Endometrial microvascular endothelial cells (primary cell): ENCODE results near the gene MYOZ2. TPM values are rescaled to one million over a fixed set of nuclear protein-coding genes. Genes with fewer than 3 reads are reported as not detected.

Experiments used
- in situ Hi-C: cut with HindIII; loops from 2 replicates; pipeline ENCODE4 v1.10.0; 2017; ENCODE audit warnings: low sequenced_read_pairs, low pct_unique_long_range_greater_than_20kb; ENCODE audit errors: inconsistent ontology term
- total RNA-seq: library from RNA; depleted of rRNA; stranded (reverse); fragments of >200 nt; gene quantifications from one replicate; pipeline ENCODE4 v1.2.3, GENCODE V29; 2015; ENCODE audit errors: inconsistent ontology term

The MYOZ2 gene
- 0.19 TPM for total RNA-seq

DNA sequence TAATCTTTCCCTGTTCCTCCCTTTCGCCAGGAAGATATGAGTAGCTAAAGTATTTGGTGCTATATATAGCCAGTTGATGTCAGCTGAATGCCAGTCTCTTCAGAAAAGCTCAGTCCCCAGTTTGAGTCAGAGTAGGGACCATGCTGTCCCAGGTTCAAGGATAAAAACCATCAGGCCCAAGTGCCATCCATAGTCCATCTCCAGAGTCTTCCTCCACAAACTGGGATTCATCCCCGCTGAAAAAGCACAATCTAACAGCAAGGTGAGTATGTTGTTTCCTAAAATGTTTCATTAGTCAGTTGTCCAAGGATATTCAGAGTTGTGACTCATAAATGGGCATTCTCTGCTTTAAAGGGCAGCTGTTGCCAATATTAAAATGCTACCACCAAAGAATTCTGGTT, at the start of gene MYOZ2:
Gene MYOZ2, plus strand, starts transcription at position 112 of the 401 bp plus-strand sequence. CDS start 694 bp downstream, outside the sequence.
- in situ Hi-C loops, result no loop called here

DNA sequence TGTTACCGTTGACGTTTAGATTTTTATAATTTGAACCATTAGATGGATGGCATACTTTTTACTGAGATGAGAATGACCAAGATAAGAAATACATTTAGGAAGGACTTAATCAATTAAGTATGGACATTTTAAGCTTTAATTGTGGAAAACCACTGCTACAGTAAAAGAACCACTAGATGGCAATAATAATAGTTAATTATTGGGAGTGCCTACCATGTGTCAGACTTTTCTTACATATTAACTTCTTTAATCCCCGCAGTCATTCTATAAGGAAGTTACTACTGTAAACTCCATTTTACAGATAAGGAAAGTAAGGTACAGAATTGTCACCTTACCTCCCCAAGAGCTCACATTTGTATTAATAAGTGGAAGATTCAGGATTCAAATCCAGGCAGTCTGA, 48.5 kb upstream of the MYOZ2 start:
- in situ Hi-C loops, result no loop called here

DNA sequence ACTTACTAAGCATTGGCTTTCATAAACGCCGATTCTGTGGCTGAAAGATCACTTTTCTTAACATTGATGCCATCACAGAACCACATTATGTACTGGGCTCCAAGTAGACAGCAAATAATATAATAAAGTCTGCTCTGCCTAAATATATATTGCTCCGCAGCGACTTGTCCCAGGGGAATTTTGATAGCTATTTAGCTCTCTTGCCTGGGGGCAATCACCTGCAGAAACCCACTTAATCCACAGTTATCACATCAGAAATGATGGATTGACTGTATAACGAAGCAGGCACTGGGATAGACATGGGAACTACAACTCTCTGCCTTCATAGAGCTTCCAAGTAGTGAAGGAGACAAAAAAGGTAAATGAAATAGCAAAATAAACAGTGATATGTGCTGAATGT, 48.0 kb upstream of the MYOZ2 start:
- in situ Hi-C loops, result no loop called here

DNA sequence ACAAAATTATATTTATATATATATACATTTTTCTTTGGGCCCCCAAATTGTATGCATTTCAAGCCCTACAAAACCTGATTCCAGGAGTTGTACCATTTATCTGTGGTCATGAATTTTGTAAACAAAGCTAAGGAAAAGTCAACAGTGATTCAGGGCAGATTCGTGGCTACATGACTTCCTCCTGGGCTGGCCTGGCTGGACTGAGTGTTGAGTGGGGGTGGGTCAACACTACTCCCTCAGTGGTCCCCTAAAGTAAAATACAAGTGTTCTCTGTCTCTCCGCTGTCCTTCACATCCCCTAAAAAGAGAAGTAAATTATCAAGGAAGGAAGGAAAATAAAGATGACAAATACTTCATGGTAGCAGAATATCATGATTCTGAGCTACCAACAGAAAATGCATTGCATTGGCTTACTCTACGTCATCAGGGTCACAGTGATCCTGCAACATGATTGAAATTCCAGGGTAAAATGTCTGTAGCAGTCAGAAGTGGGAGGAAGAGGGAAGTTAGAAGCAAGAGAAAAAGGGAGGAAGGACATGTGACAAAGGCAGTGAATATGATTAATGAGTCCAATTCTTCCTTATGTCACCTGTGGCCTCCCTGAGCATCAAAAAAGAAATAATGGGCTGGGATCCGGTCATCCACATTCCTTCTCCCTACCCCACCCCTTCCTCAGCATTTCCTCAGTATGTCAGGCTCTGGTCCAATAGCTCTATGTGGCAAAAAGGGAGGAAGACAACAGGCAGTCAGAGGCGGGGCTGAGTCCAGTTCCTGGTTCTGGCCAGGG, 42.4 kb upstream of the MYOZ2 start:
- in situ Hi-C loops, result no loop called here

DNA sequence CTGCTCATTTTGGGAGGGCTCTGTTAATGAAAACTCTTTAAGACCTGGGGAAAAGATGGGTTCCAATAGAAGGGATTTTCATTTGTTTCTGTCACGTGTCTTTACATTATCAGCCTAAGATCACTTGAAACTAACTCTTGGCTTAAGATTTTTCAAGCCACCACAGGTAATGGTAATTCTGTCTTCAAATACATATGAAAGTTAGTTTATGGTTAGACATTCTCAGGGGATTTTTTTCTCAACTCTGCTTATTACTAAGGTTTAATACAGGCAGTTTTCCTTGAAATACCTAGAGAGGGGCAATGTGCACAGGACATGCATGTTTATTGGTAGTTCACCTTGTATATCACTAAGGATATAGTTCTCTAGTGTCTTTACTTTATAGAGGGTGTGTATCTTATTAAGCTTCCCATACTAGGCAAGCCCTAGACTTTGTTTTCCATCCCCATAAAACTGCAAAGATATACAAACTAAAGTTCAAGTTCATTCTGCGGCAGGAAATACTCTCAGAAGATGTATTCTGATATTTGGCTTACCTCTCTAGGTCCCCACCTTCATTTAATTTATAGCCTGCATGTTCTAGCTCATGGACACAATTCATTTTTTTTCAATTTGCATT, 38.2 kb upstream of the MYOZ2 start:
- in situ Hi-C loops, result no loop called here

DNA sequence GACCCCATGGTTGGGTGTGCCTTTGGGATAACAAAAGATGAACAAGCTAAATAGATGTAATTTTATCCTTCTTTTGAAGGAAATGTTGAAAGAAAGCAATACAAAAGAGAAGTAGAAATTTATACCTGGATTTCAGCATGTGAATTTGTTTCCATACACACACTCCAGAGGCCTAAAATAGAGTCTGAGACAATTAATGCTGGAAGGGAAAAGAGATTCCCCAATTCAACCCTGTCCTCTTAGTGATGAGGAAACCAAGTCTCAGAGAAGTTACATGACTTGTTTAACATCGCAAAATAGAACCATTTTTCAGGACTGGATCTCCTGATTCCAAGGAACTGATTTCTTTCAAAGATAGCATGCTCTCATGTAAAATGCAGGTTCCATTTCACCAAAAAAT, 37.3 kb upstream of the MYOZ2 start:
- in situ Hi-C loops, result no loop called here

DNA sequence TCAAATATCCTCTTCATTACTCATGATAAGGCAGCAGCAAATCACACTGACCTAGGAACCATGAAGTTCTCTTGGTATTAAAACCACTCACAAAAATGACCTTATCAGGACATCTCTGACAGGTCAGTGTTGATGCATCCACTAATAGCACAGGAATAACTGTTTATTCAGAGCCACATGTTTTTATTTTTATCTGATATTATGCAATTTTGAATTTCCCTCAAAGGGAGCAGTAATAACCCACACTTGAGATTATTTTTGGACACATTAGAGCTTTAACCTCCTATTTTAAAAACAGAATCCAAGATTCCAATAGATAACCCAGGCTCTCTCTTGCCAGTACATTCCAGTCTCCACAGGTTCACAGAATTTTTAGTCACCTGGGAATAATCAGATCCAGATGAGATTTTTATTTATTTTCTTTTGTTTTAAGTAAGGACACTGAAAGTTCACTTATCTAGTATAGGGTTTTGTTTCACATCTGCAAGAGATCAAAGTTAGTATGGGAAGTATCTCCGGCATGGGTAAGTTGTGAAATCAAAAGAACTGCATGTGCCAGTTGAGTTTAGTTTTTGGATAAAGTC, 36.3 kb upstream of the MYOZ2 start:
- in situ Hi-C loops, result no loop called here

DNA sequence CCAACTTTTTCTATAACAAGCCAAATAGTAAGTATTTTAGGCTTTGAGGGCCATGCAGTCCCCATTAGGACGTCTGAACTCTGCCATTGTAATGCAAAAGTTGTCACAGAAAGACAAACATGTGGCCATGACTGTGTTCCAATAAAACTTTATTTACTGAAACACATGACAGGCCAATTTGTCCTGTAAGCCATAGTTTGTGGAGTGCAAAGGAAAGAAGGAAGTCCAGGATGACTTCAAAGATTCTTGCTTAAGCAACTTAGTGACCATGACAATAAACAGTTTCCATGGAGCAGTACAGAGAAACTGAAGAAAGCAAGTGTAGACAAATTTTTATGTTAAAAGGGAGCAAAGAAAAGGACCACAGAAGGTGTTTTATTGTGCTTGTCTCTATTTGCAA, 35.0 kb upstream of the MYOZ2 start:
- in situ Hi-C loops, result no loop called here

DNA sequence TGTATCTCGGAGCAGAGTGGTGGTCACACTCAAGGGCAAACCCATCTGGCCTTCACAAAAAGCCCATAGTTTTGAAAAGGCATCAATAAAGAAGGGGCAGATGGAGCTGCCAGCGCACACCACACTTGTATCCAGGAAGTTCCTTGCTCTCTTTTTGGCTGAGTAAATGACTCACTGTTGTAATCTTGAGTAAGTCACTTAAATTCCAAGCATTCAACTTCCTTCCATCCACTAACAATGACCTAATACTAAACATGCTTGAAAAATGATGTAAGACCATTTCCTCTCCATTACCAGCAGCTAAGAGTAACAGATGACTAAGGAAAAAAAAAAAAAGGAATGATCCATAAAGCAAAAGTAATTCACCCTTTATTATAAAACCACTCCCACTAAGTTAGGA, 32.4 kb upstream of the MYOZ2 start:
- in situ Hi-C loops, result no loop called here

DNA sequence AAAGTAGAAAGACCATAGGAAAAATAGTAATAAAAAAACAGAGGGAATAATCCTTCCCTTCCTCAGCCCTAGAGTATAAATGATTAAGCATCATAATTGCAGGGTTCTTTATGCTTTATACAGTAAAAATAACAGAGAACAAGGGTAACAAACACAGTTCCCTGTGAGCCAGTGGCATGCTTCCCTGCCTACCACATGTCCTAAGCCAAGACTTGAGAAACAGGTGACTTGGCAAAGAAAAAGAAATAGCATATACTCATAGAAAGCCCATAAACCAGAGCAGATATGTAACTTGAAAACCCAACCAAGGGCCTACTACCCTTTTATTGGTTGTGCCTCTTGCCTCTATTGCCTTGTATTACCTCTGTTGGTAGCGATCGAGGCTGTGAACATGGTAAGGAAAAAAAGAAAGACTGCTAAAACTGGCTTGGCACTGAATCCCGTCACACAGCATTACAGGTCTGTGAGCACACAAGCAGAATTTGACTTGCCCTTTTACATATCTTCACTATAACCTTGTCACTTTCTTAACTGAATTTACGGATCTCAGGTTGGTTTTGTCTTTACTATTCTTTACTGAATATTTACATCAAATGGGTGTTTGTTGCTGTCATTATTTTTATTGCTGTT, 30.9 kb upstream of the MYOZ2 start:
- in situ Hi-C loops, result no loop called here

DNA sequence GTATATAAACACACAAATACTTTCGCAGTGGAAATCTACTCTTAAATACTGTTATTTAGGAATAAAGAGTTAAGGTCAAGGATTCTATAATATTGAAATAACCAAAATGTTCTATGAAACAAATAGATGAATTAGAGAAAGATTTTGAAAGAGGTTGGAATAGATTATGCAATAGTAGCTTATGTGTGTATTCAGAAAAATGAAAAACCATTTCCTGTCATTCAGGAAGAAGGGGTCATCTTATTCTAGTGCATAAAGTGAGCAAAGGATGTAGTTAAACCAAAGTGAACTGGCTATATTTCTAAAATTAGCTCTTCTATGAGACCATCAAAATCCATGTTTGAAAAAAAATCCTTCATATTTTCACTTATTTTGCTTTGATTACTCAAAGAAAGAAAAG, 30.0 kb upstream of the MYOZ2 start:
- in situ Hi-C loops, result no loop called here

DNA sequence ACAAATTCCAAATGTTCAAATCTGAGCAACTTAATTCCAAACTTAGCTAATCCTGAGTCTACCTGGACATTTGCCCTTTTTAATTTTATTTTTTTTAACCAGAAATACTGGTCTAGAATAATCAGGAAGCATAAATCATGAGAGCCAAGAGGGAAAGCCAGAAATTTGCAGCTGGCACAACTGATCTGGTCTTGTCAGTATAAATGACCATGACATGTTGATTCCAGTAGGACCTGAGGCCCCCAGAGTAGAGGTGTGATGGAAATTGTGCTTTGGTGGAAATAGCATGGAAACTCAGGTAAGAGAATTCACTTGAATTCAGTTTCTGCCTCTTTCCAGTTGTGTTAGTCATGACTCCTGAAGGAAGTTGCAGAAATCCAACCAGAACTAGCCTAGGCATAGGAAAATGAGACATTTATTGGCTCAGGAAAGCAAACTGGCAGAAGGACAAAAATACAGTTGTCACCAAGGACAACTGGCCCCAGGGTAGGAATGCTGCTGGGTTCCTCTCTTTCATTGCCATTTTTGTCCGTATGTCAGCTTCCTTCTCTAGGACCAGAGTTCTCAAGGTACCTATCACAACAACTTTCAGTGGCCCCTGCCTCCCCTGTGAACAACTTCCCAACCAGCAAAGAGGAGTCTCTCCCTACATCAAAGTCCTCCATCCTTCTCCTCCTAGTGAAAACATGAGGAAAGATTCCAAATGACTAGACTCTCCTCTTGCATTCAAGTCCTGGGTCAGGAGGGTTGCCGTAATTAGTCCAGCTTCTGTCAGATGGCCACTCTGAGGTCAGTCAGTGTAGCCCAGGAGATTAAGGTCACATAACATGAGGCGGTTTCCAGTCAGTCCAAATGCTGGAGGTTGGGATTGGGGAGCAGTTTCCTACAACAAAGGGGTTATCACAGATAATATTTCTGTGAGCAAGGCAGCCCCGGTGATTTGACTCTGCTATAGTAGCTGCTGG, 29.3 kb upstream of the MYOZ2 start:
- in situ Hi-C loops, result no loop called here

DNA sequence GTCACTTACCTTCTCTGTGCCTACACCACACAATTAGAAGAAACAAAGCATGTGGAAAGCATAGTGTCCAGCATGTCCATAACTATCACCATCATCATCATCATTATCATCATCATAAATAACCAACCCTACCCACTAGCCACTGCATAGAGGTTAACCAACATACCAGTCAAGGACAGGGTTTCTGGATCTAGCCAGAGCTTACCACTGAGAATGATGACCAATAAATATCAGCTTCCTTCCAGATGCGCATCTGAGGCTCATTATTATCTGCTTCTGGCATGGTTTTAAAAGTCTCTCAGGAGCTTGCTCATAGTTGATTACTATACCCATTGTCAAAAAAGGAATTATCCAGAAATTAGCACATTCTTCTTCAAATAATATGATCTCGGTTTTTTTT, 25.5 kb upstream of the MYOZ2 start:
- in situ Hi-C loops, result no loop called here

DNA sequence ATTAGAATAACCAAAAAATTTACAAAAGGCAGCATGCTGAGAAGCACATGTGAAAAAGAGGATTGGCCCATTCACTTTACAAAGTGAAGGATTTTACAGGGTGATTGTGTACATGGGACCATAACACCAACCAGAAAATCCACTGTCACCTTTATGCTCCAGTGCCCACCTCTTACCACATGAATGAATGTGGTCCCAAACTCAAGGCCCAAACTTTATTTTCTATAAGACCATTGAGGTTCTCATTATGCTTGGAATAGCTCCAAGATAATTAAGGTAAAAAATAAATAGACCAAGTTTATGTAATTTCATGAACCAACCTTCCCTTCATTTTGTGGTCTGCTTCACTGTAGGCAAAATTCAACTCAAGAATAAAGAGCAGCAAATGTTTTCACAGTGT, 24.3 kb upstream of the MYOZ2 start:
- in situ Hi-C loops, result no loop called here

DNA sequence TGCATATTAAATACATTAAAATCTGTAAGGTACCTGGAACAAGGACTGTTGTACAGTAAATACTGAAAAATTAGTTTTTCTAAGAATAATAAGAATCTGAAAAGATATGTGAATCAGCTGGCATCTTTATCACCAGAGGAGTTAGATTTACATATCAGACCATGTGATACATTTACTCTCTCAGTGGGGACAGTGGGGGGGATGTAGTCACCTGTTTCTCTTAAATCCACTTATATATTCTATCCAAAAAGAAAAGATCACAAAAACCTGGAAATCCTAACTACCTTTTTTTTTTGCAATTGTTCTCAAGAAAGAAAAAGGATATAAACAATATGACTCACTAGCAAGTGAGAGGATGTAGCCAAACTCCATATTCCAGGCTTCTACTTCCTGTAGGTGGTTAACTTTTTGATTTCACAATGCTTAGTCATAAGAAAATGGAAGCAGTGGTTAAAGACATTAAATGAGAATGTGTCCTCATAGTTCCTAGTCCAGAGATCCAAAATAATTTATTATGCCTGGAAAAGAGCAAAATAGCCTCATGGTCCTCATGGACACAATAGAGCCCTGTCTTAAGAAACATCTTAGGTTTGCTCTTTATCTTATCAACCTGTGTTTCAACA, 22.5 kb upstream of the MYOZ2 start:
- in situ Hi-C loops, result no loop called here

DNA sequence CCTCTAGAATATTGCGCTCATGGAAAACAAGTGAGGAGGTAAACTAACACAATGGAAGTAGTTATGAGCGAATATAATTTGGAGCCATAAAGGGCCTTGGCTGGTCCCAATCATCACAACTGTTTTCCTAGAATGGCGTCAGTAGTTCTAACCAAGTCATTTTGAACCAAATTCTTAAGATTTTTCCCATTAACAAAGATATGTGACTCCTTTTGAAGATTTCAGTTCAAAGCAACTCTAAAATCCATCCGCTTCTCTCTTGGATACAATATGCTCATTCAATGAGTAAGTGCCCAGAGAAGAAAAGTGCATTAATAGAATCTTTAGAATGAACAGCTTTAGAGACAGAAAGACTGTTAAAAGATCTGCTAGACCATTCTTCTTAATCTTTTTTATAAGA, 19.6 kb upstream of the MYOZ2 start:
- in situ Hi-C loops, result no loop called here

DNA sequence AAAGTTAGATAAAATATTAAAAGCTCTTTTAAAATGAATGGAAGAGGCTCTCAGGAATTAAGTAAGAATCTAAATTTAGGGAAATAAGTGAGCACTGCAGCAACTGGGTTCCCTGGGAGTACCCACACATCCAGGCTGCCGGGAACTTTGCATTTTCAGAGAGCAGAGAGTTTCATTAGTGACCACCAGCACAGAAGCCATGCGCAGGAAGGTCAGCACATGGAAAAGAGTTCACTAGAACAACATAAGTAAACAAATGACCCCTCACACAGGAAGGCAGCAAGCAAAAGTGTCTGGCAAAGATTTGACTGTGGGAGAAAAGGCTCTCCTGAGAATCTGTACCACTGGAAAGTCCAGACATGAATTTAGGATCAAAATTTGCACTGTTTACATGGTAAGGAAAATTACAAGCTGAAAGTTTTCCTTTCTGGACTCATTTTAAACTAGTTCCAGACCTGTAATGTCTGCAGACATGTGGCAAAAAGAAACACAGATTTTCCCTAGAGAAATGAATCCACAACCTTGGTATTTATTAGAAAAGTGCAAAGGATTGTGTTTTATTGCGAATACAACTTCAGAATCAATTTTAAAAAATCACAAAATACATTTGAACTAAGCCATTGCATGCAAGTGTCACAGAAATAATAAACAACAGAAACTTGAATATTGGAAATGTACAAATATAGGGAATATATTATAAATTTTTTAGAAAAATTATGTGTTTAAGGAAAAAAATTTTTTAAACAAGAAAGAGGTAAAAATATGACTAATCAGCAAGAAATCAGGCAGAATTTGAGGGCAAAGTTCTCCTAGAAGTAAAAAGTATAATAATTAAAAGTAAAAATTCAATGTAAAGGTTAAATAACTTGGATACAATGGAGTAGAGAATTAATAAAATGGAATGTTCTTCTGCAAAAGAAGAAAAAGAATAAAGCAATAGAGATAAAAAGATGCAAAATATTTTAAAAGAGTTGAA, 18.4 kb upstream of the MYOZ2 start:
- in situ Hi-C loops, result no loop called here
